AML-193 (cell line): ENCODE measurements around the gene TBC1D24.
A peak's percentile ranks its signal among the peaks of the same experiment; 100 is the strongest.

Experiments used
- DNase-seq, 2 experiments: peaks; one replicate each; lab custom pipeline; 2025; lab: John Stamatoyannopoulos, UW

Gene TBC1D24

GRCh38 chr16:2499454-2499853, 24.5 kb downstream of the TBC1D24 start:
- DNase-seq, result no peak

- DNase-seq, result no peak
Measured at GRCh38 chr16:2499890-2500429, 25.0 kb downstream of the TBC1D24 start.

GRCh38 chr16:2500430-2500917, 25.5 kb downstream of the TBC1D24 start:
- DNase-seq, result no peak

DNA sequence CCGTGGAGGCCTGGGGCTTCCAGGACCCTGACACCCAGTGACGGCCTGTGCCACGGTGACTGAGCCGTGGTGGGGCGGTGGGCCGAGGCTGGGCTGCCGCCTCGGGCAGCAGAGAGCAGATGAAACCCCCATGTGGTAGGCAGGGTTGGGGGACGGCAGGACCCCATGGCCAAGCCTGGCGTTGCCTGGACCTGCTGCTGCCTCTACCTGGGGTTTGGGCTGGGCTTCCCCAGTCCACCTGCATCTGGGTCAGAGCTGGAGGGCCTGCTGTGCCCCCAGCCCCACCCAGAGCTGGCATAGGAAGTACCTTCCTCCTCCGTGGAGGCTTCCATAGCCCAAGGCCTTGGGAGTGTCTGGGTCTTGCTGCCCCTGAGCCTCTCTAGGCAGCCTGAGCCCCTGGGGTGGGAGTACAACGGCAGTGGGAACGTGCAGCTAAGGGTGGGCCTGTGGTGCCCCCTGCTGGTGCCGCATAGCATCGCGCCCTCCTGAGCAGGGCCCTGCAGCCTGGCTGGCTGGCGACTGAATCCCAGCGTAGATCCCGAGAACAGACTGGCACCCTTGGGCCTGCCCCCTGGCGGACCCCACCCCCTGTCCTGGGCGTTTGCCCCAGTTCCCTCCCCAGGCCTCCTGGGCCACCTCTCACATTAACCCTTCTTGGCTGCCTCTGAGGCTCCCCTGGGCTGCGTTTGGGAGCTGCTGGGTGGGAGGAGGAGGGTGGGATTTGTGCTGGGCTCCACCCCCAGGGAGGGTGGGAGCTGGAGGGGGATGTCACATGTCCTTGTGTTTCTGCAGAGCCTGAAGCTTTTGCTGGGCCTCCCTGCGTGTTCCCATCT, 26.2 kb downstream of the TBC1D24 start:
- DNase-seq, result peak; percentile 41 to 51

DNA sequence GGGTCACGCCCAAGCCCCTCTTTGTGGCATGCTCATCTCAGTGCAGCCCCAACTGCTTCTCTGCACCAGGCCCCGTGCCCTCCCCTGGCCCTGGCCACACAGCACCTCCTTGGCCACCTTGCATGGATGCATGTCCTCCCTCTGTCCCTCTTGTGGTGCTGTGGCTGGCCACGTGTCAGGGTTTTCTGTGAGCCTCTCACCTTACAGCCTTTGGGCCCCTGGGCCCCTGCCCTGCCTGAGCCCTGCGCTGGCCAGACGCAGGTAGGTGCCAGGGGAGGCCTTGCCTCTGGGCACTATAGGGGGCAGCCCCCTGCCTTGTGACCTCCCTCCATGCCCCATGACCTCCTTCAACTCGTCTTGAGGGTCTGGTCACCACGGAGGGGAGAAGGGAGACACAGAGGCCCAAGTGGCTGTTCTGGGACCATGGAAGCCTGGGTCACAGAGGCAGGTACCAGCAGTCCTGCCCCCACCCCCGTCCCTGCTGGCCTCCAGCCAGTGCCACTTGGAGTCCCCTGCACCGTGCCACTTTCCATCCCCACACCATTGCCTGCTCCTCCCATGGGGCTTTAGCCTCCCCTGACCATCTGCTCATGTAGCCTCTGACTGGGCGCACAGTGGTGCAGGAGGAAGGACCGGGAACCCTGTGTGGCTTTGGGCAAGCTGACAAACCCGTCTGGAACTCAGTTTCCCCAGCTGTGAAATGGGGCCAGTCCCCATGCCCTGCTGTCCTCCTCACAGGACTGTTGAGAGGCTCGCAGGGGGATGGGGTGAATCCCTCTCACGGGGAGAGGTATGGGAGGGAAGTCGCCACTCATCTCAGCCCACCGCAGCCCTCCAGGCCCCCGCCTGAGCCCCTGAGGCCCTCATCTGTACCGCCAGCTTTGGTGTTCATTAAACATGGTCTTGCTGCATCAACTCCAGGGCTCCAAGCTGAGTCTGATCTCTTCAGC, 27.3 kb downstream of the TBC1D24 start:
- DNase-seq, result no peak

DNA sequence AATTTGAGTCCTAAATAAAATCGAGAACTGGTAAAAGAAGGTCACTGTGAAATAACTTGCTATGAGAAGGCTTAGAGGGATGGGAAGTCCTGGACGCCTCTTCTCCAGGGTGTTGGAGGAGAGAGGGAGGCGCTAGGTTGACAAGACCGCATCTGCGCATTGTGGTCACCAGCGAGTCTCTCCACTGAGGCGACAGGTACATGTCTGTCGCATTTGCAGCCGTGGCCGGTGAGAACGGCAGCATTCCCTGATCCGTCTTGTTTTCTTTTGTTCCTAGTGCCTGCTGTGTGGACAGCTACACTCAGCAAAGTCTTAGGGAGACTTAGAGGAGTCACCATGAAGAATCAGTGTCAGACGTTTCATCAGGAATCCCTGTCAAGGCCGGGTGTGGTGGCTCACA, 30.8 kb downstream of the TBC1D24 start:
- DNase-seq, result no peak

- DNase-seq, result no peak
Measured at GRCh38 chr16:2507052-2507659, 32.2 kb downstream of the TBC1D24 start.

GRCh38 chr16:2507665-2508064, 32.7 kb downstream of the TBC1D24 start:
- no peak for DNase-seq

DNA sequence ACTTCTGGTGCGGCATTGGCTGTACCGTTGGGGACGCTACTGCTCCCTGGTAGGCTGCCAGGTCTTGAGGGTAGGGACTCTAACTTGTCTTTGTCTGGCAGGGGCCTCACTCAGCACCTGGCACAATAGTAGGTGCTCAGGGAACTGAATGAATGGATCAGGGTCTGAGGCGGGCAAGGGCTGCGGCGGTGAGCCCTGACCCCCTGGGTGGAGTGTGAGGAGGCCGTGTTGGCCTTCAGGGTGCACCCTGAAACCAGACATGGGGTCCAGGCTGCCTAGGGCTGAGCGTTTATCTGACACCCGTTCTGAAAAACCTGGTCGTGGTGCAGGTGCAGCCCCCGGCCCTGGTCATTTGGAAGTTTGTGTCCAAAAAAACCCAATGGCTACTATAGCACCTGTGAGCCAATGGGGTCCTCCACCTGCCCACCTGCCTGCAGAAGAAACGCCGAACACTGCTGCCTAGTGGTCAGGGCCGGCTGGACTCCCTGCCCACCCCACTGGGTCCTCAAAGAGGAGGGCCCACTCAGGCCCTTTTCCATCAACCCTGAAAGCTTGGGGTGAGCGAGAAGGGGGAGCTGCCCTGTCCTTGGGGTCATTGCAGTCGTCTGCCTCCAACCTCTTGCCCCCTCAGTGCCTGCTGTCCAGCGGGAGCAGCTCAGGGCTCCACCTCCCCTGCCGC, 33.9 kb downstream of the TBC1D24 start:
- no peak for DNase-seq

- DNase-seq, result no peak
Measured at GRCh38 chr16:2511128-2511800, 36.3 kb downstream of the TBC1D24 start.

DNA sequence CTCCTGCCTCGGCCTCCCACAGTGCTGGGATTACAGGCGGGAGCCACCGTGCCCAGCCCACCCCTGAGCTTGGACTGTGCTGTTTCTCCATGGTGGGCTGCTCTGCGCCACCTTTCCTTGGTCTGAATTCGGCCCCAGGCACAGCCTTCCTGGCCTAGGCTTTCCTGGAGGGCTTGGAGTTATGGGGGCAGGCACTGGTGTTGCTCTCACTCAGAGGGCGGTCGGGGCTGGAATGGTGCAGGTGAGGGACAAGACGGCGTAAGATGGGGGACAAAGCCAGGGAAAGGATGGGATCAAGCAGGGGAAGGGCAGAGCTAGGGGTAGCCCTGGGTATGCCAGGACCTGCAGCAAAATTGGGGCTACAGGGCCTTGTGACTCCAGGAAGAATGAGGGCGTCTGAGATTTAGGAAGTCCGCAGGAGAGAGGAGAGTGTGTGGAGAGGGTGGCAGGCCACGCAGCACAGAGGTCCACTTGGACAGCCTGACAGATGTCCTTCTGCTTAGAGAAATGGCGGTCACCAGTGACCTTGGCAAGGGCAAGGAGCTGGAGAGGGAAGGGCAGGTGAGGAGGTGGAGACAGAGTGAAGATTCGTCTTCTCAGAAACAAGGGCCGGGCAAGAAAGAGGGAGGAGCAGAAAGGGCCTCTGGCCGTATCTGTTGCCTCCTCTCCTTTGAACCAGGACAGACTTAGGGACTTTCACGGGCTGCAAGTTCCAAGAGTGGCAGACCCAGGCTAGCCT, 37.2 kb downstream of the TBC1D24 start:
- DNase-seq, result no peak

GRCh38 chr16:2512735-2513404, 37.9 kb downstream of the TBC1D24 start:
- no peak for DNase-seq

GRCh38 chr16:2513405-2514332, 38.7 kb downstream of the TBC1D24 start, which contains the start of gene ATP6V0C:
ATP6V0C (plus strand) TSS chr16:2513952; CDS start chr16:2514104, 152 bp downstream.
- peak; percentile 59 to 92 for DNase-seq

DNA sequence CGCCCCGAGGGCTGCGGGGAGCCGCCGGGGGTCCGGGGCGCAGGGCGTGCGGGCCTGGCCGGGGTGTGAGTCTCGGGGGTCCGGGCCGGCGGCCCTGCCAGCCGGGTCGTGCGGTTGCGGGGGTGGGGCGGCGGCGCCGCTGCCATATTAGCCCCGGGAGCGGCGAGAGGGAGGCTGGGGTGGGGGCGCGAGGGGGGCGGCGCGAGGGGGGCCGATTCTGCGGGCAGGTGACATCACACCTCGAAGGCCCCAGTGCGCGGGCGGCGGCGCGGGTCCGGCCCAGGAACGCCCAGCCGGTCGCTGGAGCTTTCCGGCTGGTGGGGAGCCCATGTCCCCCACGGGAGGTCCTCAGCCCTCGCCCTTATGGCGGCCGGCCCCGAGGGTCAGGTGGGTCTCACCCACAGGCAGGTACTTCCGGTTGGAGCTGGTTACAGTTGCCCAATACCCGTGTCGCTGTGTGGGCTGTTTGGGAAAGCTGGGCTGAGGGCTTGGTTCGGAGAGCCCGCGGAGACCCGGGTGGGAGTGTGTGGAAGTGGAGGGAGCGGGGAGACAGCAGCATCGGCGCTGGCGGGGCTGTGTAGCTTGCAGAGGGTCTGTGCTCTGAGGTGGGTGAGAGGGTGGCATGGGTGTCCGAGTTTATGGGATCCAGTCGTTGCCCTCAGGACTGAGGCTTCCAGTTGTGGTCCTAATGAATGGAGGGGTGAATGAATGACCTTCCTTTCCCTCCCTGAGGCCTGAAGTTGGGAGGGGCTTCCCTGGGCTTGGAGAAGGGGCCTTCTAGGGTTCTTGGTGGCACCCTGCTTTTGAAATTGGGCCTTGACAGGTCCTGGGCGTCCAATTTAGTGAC, 39.6 kb downstream of the TBC1D24 start:
- no peak for DNase-seq

GRCh38 chr16:2515180-2515851, 40.4 kb downstream of the TBC1D24 start:
- DNase-seq, result peak; percentile 25 to 41

DNA sequence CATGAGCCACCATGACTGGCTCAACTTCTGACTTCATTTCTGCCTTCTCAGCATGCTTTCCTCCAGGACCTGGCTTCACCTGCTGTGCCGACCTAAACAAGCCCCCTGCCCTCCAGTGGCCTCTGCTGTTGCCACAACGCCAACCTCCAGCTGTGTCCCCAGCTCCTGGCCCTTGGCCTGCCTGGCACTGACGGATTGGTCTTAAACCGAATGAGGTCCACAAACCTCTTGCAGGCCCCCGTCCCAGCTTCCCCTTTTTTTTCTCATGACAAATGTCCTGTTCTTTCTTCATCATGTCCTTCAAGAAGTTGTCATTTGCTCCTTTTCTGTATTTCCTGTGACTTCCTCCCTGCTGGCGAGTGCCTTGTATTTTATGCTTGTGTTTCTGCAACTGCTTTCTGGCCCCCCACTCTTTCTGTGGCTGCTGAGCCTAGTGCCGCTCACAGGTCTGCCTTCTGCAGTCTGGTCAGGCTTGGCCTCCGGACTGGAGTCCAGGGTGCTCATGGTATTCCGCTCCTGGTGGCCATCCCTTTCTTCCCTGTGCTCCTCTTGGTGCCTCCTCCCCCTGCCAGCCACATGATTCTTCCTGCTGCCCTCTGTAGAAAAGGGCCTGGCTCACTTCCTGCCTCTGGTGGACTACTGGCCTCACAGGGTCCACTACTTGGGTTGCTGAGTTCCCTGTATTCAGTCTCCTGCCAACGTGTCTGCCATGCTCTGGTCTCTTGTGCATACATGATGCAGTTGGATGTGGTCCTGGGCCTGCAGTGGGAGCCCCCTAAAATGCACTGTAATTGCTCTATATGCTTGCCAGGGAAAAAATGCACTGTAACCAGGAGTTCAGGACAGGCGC, 41.7 kb downstream of the TBC1D24 start:
- peak; percentile 82 to 86 for DNase-seq
